ENCODE measurements around the gene PRSS53.

DNA sequence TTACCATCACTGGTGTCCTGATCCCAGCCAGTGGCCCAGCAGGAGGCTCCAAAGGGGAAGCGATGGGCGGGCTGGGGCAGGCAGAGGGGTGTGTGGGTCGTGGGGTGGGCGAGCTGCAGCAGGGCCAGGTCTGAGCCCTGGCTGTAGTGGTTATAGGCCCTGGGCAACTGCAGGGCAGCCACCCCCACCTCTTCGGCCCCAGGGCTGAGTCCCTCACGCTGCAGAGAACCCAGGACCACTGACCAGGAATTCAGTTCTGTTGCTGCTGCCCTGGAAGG, 2.2 kb downstream of the PRSS53 start:
- no peak for TF ChIP-seq EZH2 (IDR thresholded peaks at IDR 0.05; ENCODE audit: low read depth, unreplicated experiment)
- TF ChIP-seq, protein P1, sequence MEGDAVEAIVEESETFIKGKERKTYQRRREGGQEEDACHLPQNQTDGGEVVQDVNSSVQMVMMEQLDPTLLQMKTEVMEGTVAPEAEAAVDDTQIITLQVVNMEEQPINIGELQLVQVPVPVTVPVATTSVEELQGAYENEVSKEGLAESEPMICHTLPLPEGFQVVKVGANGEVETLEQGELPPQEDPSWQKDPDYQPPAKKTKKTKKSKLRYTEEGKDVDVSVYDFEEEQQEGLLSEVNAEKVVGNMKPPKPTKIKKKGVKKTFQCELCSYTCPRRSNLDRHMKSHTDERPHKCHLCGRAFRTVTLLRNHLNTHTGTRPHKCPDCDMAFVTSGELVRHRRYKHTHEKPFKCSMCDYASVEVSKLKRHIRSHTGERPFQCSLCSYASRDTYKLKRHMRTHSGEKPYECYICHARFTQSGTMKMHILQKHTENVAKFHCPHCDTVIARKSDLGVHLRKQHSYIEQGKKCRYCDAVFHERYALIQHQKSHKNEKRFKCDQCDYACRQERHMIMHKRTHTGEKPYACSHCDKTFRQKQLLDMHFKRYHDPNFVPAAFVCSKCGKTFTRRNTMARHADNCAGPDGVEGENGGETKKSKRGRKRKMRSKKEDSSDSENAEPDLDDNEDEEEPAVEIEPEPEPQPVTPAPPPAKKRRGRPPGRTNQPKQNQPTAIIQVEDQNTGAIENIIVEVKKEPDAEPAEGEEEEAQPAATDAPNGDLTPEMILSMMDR (conservative IDR thresholded peaks at IDR 0.05; ENCODE audit: low read depth in 2 of 2), result no peak
- no peak for TF ChIP-seq POLR2AphosphoS5 (IDR thresholded peaks at IDR 0.05; ENCODE audit: low read depth)
- TF ChIP-seq, protein P2, sequence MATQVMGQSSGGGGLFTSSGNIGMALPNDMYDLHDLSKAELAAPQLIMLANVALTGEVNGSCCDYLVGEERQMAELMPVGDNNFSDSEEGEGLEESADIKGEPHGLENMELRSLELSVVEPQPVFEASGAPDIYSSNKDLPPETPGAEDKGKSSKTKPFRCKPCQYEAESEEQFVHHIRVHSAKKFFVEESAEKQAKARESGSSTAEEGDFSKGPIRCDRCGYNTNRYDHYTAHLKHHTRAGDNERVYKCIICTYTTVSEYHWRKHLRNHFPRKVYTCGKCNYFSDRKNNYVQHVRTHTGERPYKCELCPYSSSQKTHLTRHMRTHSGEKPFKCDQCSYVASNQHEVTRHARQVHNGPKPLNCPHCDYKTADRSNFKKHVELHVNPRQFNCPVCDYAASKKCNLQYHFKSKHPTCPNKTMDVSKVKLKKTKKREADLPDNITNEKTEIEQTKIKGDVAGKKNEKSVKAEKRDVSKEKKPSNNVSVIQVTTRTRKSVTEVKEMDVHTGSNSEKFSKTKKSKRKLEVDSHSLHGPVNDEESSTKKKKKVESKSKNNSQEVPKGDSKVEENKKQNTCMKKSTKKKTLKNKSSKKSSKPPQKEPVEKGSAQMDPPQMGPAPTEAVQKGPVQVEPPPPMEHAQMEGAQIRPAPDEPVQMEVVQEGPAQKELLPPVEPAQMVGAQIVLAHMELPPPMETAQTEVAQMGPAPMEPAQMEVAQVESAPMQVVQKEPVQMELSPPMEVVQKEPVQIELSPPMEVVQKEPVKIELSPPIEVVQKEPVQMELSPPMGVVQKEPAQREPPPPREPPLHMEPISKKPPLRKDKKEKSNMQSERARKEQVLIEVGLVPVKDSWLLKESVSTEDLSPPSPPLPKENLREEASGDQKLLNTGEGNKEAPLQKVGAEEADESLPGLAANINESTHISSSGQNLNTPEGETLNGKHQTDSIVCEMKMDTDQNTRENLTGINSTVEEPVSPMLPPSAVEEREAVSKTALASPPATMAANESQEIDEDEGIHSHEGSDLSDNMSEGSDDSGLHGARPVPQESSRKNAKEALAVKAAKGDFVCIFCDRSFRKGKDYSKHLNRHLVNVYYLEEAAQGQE (IDR thresholded peaks at IDR 0.05; ENCODE audit: unreplicated experiment), result no peak
- TF ChIP-seq EZH2phosphoT487 (IDR thresholded peaks at IDR 0.05; ENCODE audit: unreplicated experiment), result no peak
- TF ChIP-seq ETS1 (IDR thresholded peaks at IDR 0.05), result no peak
- no peak for TF ChIP-seq JUNB (IDR thresholded peaks at IDR 0.05; ENCODE audit: unreplicated experiment)
- TF ChIP-seq NANOG (IDR thresholded peaks at IDR 0.05; ENCODE audit: borderline replicate concordance), result no peak
